CD4-positive, alpha-beta T cell treated with Interleukin-2 at 100 ng/mL for 4 hours (primary cell): Measurements from ENCODE around the gene FLVCR2.

ENCODE experiments used
- DNase-seq: peaks from one replicate; pipeline ENCODE4 v3.0.0-alpha.2; 2020; ENCODE audit warnings: low spot score

Gene FLVCR2

DNA sequence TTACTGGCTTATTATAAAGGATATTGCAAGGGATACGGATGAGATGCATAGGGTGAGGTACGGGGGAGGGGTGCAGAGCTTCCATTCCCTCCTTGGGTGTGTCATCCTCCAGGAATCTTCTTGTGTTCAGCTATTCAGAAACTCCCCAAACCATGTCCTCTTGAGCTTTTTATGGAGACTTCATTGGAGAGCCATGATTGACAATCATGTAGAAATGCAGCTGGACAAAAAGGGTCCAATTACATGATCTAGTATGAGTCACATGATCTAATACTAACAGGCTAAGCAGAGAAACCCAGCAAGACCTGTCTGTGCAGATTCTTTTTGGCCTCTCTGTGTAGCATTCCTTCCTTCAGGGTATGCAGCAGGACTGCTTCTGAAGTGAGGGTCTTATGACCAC lies 23.9 kb upstream of the FLVCR2 start:
- DNase-seq: no peak

DNA sequence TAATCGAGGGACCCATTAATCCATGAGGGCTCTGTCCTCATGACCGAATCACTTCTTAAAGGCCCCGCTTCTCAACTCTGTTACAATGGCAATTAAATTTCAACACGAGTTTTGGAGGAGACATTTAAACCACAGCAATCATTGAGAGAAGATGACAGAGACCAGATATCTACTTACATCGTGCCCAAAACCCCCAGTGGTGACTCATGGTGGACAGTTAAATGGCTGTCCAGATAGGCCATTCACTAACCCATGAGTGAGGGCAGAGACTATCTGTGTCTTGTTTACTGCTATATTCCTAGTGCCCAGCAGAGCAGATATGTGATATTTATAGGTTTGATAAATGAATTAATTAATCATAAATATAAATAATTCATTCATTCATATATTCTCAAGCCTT lies 20.0 kb upstream of the FLVCR2 start:
- DNase-seq: no peak

DNA sequence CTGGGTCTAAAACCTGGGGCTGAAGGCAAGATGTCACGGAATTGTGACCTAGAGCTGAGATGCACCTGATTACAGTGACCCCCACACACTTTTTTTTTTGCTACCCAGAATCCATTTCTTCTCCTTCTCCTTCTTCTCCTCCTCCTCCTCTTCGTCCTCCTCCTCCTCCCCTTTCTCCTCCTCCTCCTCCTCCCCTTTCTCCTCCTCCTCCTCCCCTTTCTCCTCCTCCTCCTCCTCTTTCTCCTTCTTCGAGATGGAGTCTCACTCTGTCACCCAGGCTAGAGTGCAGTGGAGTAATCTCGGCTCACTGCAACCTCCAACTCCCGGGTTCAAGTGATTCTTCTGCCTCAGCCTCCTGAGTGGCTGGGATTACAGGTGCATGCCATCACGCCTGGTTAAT lies 19.4 kb upstream of the FLVCR2 start:
- DNase-seq: no peak

- DNase-seq: peak; percentile 13
Observed at GRCh38 chr14:75559451-75560222, 18.8 kb upstream of the FLVCR2 start.

DNA sequence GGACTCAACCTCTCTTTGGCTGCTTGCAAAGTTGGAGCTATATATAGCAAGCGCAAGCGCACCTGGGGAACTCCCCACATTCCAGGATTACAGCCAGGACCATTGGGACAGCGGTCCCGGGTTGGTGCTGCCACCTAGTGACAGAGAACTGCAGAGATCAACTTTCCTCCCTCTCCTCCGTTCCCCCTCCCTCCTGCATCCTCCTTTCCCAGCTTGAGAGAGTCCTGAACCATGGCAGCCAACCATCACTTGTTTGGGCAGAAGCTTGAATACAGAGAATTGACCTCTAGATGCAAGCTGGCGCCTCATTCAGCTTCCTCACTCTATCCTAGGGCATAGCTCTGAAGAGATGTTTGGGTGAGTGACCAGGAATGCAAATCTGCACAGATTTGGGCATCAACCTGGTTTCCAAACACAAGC lies 17.4 kb upstream of the FLVCR2 start:
- DNase-seq: peak; percentile 54

DNA sequence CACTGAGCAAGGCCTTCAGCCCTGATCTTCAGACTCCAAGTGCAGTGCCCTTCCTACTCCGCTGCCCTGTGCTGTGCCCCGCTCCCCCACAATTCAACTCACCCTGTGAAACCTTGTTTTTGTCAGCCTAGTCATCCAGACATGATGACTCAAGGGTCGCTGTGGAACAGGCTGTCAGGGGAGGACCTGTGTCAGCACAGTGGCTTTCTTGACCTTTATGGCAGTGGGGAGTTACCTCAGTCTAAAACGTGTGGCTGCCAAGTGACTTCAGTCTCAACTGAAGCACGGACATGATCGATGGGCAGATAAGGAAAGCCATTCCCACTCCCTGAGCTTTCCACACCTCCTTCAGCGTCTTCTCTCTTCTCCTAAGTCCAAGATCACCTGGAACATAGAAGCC lies 16.3 kb upstream of the FLVCR2 start:
- DNase-seq: peak; percentile 35

GRCh38 chr14:75562489-75562888 lies 15.9 kb upstream of the FLVCR2 start:
- no peak for DNase-seq

DNA sequence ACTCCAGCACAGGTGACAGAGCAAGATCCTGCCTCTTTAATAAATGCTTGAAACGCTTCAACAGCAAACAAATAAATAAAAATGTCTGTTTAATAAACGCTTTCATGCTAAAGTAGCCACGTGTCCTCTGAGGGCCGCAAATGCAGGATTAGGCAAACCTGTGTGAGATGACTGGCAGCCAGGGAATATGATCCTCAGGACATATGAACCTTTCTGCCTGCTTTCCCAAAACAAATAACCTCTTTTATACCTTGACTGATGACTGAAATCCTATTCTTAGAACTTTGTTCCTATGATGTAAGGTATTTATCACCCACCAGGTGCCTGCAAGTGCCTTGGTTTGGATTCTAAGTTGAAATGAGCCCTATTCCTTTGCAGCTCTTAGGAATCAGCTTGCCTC lies 14.5 kb upstream of the FLVCR2 start:
- DNase-seq: no peak

- no peak for DNase-seq
Observed at GRCh38 chr14:75565056-75565455, 13.4 kb upstream of the FLVCR2 start.

DNA sequence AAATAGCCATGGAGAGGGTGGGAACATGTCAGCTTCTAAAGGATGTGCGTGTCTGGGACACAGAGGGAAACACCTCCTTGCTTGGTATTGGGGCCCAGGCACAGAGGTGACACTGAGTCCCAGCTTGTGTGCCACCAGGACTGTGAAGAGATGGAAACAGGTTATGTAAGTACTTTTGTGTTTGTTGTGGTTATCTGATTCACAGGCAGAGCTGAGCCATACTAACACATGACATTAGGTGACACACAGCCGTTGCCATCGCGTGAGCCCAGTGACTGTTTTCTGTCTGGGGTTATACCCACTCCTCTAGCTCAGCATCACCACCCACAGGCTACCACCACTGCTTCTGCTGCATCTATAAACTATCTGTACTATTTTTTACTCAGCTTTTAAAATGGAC lies 12.1 kb upstream of the FLVCR2 start:
- peak; percentile 79 for DNase-seq

DNA sequence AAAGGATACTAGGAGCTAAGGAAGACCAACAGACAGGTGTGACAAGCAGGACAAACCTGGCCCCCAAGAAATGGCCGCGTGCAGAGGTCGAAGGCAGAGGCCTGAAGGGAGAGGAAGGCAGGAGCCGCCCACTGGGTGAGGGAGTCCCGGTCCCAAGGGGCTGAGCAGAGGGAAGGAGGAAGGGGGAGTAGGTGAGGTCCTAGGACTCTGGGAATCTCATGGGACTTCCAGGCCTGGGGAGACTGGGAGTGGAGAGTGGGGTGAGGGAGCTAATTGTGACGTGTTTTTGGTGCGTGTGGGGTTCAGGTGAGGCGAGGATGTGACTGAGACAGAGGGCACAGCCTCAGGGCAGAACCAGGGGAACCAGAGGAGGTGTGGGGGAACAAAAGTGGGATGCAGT lies 11.7 kb upstream of the FLVCR2 start:
- no peak for DNase-seq

DNA sequence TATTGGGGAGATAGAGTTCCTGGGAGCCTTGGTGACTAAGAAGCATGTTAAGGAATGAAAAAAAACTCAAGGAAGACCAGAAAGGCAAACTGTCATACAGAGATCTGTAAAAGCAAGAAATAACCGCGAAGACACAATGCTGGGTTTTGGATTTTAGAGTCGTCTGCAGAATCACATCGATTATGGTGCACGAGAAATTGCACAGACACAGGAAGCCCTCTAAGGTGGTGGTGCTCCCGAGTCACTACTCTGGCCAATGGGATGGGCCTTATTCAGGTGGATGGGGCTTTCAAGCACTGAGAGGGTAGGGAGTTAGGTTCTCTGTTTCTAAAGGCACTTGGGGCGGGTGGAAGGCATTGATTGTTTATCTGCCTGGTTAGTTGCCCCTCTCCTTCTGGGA lies 10.3 kb upstream of the FLVCR2 start:
- no peak for DNase-seq

DNA sequence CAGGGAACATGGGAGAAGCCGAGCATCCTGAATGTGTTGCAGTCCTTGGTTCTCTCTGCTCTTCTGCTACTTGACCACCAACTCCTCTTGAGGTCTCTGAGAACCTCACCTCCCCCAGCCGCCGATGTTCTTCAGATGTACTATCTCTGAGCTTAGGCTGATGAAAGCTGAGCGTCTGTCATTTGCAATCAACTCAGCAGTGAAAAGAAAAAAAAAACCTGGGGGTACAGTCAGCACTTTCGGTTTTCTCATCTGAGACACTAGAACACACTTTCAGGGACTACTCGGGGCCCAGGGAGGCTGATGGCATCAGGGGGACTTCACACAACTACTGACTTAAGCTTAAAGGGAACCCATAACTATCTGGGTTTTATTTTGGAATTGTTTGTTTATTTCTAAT lies 9.6 kb upstream of the FLVCR2 start:
- no peak for DNase-seq

GRCh38 chr14:75570797-75571196 lies 7.6 kb upstream of the FLVCR2 start:
- DNase-seq: no peak

- no peak for DNase-seq
Observed at GRCh38 chr14:75572104-75572503, 6.3 kb upstream of the FLVCR2 start.

DNA sequence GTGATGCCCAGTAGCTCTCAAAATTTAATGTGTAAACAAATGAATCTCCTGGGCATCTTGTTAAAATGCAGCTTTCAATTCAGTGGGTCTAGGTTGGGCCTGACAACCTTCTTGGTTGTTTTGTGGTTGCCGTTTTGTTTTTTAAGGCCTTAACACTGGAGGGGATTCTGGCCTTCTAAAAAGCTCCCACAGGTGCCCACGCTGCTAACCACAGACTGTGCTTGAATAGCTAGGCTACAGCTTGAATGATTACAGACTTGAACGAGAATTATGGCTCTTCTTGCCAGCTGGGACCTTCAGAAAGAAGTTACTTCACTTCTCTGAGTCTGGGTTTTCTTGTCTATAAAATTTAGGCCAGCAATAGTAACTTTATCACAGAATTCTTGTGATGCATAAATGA lies 1.3 kb upstream of the FLVCR2 start:
- DNase-seq: no peak

DNA sequence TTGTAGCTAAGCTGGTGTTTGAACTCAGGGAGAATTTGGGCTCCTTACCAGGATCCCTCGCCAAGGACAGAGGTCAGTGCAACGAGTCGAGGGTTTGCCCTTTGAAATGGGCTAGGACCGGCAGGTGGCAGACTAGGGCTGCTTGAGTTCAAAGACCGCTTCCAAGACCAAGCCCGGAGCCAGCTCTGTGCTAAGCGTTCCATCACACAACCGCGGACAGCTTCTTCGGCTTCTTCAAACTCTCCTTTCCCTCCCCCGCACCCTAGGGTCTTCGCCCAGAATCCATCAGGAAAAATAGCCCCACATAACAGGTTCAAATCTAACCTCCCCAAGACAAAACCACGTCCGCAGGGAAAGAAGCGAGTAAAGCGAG lies 705 bp upstream of the FLVCR2 start:
- peak; percentile 72 for DNase-seq

GRCh38 chr14:75578786-75579337 lies 442 bp downstream of the FLVCR2 start:
- DNase-seq: no peak

DNA sequence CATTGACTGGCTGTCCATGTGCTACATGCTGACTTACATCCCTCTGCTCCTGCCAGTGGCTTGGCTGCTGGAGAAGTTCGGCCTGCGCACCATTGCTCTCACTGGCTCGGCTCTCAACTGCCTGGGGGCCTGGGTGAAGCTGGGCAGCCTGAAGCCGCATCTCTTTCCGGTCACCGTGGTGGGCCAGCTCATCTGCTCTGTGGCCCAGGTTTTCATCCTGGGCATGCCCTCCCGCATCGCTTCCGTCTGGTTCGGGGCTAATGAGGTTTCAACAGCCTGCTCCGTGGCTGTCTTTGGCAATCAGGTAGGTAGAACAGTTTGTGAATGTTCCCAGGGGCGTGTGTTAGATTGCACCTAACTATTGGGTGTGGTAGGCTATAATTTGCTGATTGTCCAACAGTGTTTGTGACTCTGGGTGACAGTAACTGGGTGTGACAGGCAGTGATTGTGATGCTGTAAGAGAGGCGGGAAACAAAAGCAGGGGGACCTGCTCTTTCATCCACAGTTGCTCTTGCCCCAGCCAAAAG lies 981 bp downstream of the FLVCR2 start:
- DNase-seq: no peak

GRCh38 chr14:75579882-75580281 lies 1.5 kb downstream of the FLVCR2 start:
- DNase-seq: no peak

DNA sequence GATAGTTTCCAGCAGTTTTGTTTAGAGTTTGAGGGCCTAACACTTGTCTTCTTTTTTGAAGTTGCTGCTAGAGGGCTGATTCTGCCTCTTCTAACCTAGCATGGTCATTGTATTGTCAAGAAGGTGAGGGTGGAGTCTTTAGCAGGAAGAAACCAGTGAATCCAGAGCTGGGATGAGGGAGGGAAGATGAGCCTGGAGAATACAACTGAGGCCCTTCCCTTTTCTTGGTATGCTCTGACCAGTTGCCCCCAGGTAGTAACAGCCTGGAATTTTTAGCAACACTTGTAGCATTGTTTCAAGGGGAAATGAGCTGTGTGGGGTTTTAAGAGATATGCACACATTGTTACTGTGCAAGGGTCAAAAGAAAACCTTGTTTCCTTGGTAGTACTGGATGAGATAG lies 9.0 kb downstream of the FLVCR2 start:
- no peak for DNase-seq

DNA sequence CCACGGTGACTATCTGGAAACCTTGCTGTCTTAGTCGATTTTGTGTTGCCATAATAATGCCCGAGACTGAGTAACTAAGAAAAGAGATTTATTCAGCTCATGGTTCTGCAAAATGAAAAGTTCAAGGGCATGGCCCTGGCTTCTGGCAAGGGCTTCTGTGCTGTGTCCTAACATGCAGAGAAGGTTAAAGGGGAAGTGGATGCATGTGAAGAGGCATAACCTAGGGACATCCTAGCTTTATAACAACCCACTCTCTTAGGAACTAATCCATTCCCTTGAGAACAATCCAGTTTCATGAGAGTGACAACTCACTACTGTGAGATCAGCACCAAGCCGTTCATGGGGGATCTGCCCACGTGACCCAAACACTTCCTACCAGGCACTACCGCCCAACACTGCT lies 11.5 kb downstream of the FLVCR2 start:
- DNase-seq: no peak

GRCh38 chr14:75591331-75591946 lies 13.0 kb downstream of the FLVCR2 start:
- DNase-seq: no peak
